ENCODE measurements around the gene PDPR.
"Not testable (repeated sequence)": the region's sequence is repeated elsewhere in the genome, so short reads cannot be mapped to it uniquely, and the experiment has no call there.

- not testable (repeated sequence) for TF ChIP-seq CTCF (conservative IDR thresholded peaks at IDR 0.05 in 1 of 2, IDR thresholded peaks at IDR 0.05 in 1 of 2; ENCODE audit: low read depth in 1 of 2, low read length in 2 of 2); EZH2 (IDR thresholded peaks at IDR 0.05; ENCODE audit: low read length, missing control alignments)
Observed at GRCh38 chr16:70173212-70173837, 59.2 kb downstream of the PDPR start, which contains the start of gene CLEC18C.

All from fibroblast of lung (primary cell).